KG1 (cell line): ENCODE measurements around the gene FAM217A.
"Not testable (repeated sequence)": the region's sequence is repeated elsewhere in the genome, so short reads cannot be mapped to it uniquely, and the experiment has no call there.

Experiments used
- DNase-seq: peaks from one replicate; lab custom pipeline; 2025; lab: John Stamatoyannopoulos, UW

Gene FAM217A, protein sequence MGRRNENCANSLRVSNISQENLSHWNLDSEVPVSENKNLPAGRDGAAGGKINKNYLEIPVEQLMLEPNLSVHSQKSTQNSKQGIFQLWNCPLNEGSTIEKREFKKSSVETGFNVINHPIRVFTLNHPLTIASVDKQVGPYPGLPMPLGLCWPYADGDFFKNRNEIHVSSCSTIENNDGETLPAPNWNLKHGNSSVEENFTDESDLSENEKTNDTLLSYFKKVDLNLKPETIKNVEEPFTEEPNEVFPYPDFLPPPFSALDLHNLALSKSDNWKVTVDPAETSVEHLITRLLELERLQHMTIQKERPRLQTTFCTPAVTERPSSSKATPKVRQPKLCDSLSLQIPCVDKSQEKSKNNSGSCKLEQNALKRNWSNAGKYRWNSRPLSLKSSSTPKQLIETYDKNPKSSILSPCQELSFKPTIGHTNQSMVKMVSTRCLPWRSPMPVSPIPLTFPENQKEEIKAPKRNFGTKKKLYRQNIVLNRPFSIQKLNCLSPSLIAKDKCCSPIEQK

DNA sequence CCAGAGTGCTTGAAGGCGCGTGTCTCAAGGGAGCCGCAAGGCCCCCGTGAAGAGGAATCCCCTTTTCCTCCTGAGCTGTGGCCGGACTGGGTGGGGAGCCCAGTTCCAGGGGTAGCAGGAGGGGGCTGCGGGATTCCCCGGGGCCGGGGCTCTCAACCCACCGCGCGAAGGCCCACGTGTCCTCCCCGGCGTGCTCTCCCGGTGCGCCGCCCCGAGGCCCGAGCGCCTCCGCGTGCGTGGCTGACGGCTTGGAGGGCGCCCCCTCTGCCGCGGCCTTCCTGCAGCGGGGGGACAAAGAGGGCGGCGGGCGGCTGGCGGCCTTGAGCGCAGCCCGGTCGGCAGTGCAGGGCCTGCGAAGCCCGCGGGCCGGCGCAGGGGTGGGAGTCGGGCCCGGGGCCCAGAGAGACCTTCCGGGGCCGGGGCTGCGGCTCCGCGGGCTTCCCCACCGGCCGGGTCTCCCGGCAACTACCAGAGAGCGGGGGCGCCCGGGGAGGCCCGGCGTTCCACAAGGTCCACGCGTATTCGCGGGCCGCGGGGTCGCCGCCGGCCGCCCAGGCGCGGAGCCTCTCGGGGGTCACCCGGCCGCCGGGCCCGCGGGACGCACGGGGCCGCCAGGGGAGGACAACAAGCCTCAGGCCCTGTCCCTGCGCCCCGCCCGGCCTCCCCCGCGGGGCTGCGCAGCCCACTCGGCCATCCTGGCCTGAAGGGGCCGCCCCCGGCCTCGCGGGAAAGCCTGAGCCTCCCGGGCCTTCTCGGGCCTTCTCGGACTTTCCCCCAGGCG is at the start of gene FAM217A:
Gene FAM217A, minus strand, starts transcription at position 447 of the 781 bp plus-strand sequence. CDS start 1,723 bp downstream, outside the sequence.
- DNase-seq, result no peak

DNA sequence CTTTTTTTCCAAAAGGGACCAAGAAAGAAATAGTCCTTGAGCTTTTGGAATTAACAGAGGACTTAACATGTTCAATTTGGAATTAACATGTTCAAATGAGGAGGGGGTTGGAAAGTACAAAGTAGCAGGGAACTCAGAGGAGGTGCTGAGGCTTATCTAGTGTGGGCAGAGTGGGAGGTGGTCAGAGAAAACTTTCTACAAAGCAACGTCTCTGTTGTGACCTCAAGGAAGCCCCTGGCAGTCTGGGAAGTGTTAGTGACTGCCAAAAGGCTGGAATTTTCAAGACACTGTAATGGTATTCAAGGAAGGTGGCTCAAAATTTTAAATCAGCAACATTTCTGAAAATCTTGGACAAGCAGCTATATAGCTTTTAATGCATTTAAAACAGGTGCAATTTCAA is 49.1 kb upstream of the FAM217A start:
- no peak for DNase-seq

DNA sequence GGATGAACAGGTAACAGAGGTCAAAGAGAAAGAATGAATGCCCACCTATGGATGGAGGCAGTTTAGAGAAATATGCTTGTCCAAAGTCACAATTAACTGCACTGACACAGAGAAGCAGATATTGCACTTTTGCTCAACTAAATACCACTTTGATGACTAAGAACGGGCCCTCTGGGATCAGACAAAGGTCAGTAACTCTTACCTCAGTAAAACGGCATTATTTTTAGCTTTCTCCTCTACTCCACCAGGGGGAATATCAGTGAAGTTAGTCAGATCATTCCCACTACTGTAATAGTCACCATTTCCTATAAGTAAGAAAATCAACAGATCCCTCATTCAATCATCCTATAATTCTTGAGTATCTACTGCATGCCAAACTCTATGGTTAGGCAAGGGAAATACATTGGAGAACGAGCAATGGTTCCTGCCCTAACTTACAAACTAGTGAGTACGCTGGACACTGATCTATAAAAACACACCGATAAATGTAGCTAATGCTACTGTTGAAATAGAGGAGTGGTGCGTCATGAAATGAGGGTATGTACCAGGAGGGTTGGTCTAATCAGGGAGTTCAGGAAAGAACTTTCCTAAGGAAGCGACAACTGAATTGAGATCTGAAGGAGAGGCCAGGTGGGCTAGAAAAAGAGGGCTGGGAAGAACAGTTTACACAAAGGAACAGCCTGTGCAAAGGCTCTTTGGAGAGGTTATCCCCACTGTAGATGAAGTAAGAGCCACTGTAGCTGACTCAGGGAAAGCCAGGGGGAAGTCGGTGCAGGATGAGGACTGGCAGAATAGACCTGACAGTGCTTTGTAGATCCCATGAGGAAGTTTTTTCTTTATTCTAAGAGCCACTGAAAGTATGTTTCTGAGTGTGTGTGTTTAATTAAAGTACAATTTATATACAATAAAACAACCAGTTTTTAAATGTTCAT is 47.3 kb upstream of the FAM217A start:
- no peak for DNase-seq

DNA sequence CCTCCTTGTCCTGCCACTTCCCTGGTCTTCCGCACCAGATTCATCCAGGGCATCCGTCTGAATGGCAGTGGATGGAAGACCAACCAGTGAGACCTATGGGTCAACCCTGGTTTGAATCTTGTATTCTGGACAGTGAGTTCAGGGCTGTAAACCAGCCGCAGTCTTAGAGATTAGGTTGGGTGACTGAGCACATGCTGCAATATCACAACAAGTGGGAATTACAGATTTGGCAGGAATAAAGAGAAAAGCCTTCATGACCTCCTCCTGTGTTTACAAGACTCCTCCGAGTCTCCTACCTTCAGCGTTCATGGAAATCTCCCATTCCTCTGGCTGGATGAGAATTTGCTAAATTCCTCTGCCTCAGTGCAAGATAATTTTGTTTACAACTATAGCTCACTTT is 46.6 kb upstream of the FAM217A start:
- no peak for DNase-seq

DNA sequence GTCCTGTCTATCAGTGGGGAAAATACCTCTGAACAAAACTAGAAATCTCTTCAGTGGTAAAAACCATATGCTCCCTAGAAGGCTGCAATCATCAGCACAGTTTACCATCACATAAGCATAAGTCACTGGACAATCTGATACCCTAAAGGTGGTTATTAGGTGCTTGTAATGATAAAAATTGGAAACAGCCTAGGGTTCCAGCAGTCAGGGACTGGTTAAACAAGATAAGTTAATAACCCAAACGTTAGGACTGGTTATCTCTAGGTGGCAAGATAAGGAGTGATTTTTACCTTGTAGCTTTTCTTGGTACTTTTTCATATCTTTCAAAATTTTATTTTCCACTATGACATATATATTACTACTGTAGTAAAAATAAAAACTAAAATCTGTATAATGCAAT is 45.4 kb upstream of the FAM217A start:
- no peak for DNase-seq

DNA sequence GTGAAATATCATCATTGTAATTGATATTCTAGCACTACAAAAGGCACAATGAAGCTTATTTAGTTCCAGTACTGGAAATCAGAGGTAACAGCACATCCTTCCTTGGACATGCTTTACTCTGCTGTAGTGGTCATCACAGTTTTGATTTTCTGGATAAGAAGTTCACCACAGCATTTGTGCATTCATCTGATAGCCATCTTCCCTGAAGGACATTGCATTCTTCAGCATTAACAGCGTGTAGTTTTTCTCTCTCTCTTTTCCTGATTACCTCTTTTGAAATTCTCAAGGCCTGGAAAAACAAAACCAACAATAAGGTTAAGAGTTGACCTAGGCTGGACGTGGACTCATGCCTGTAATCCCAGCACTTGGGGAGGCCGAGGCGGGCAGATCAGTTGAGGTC is 36.8 kb upstream of the FAM217A start:
- DNase-seq, result no peak

DNA sequence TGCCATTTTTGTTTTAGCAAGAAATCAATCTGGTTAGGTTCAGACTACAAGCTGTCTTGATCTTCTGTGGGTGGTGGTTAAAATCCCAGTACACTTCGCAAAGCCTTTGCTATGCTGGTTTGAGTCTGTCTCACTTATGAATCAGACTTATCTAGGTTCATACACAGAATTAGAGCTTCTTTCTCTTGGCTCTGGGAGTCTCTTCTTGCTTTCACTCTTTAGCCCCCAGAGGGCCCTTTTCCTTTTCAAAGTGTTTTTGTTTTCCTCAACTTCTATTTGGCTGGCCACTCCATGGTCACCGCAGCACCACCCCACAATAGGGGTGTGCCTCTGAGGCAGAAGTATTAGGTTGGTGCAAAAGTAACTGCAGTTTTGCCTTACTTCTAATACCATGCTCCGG is 35.2 kb upstream of the FAM217A start:
- DNase-seq, result no peak

DNA sequence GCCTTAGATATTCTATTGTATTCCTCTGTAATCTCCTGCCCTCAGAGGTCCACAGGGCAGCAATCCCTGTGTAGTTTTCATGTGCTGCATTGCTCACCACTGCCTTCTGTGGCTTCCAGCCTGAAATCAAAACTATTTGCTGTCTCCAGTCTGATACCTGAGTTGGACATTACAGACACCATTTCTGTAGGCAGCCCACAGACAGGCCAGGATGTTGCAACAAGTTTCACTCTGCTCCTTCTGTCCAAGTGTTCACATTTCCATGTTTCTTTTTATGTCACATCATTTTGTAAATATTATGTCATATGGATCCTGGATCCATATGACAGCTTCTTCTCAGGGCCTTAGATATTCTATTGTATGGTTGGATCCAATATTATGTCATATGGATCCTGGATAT is 34.7 kb upstream of the FAM217A start:
- DNase-seq, result no peak

DNA sequence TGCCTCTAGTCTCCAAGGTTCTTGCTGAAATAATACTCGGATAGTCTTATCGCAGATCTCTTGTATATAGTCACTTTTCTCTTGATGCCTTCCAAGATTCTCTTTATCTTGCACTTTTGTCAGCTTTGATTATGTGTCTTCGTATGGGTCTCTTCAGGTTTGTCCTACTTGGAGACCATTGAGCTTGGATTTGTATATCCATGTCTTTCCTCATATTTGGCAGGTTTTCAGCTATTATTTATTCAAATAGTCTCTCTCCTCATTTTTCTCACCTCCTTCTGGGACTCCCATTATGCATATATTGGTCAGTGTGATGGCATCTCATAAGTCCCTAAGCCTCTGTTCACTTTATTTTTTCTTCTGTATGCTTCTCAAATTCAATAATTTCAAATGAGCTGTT is 33.4 kb upstream of the FAM217A start:
- DNase-seq, result no peak

DNA sequence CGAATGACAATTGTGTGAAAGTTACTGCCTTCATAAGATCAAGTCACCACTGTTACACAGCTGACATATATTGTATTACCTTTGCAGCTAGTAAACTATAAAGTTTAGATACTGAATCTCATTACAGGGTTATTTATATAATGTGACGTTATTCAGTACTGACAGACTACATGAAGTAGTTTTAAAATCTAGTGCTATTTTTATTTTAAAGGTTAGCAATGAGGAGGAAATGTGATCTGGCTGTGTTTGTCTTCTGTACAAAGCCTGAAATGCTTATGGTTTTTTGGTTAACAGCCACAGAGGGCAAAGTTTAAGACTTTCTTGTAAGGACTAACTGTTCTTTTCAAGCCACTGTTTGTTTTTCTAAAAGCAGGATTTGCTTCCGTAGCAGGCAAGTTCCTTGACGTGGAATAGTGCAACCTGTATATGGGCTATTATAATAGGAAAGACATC is 30.5 kb upstream of the FAM217A start:
- not testable (repeated sequence) for DNase-seq

DNA sequence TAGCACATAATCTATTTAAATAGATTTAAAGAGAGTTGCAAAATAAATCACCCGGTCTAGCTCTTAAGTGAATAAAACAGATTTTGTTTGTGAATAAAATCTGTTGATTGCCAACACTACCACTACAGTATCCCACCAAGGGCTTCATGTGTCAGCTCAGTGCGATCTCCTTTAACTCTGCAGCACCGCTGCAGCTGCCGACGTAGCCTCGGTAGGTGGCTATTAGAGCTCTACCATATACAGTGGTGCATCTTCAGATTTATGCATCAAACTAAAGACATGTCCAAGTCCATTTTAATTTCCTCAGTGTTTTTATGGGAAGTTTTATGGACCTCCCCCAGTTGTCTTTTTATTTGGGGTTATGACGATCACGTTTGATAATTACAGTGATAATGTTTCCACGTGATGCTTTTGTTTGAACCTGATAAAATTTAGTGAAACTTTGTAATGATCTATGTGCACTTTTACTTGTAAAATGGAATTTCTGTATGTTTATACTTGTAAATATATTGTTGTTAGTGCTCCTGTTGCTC is 29.7 kb upstream of the FAM217A start:
- DNase-seq, result no peak

DNA sequence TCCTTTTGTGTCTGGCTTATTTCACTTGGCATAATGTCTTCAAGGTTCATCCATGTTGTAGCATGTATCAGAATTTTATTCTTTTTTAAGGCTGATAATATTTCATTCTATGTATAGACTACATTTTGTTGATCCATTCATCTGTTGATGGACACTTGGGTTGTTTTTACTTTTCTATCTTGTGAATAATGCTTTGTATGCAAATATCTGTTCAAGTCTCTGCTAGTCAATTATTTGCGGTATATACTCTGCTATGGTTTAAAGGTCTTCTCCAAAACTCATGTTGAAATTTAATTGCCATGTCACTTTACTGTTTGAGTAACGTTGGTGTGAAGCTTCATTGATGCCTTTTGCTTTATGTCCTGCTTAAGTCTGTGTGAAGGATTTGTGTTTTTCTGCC is 28.9 kb upstream of the FAM217A start:
- no peak for DNase-seq

DNA sequence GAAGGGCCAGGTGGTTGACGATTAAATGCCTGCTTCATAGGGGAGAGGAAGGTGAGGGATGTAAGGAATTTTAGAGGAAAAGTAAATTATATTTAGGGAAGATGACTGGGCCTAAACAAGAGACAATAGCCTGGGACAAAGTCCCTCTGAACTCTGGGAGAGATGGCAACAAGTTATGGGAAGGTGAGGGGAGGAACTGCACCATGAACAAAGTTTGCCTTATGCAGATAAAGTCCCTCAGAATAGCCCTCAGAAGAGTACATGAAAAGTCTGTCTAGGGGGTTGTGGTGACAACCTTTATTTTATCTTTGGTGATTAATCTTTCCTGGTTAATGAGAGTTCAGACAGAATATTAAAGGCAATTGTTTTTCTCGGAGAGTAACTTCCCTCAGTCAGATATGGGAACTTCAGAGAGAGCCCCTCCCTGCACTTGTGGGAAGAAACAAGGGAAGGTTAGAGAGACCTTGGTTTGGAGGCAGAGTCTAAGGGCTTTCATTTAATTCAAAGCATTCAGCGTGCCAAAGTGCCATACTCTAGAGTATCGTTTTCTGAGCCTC is 27.1 kb upstream of the FAM217A start:
- DNase-seq, result no peak

DNA sequence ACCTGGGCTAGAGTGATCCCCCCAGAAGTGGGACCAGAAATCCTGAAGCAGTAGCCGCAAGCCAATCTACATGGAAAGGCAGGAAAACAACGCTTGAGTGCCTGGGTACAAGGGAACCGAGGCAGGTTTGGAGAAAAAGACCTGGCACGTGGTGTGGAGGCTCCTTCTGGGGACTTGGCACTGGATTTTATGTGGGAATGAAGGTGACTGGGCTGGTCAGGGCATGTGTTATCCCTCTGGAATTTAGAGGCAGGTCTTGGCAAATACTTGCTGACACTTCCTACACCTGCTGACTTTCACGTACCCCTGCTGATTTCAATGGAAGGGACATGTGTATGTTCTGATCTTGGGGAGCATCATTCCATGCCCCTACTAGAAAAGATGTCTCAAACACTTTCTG is 25.0 kb upstream of the FAM217A start:
- DNase-seq, result no peak

DNA sequence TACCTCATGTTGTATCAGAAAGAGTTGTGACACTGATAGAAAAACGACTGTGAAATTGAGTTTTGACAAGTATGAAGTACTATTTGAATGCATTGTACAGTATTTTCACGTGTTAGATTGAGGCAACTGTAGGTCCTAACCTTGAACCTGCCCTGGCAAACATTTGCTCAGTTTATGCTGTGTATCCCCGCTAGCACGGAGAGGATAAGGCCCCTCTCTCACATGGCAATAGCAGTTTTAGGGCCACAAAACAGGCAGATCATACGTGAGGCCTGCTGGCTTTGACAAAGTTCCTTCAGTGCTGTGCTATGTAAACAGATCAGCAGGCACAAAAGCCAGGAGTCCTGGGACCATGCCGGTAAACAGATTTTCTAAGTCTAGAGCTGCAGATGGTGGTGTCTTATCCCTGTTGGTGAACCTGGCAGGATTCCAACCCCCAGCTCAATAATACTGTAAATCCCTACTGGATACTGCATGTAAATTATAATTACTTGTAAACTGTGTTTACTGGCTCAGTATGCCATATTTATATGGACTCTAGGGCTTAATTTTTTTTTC is 23.8 kb upstream of the FAM217A start:
- no peak for DNase-seq

DNA sequence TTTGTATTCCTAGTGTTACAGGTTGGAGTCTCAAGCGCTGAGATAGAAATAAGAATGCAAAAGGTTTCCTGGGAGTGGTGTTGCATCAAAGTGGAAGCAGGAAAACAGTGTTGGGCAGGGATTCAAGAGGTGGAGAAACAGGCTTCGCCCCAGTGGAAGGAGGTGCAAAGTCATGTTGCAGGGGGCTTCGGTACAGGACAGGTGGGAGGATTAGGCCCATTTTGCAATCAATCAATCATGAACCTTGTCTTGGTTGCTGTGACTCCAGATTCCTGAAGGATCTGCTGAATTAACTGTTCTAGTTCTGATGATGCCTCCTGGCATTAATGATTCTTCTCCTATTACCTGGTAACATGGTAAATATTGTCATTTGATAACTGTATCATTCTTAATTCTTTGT is 22.4 kb upstream of the FAM217A start:
- DNase-seq, result no peak

DNA sequence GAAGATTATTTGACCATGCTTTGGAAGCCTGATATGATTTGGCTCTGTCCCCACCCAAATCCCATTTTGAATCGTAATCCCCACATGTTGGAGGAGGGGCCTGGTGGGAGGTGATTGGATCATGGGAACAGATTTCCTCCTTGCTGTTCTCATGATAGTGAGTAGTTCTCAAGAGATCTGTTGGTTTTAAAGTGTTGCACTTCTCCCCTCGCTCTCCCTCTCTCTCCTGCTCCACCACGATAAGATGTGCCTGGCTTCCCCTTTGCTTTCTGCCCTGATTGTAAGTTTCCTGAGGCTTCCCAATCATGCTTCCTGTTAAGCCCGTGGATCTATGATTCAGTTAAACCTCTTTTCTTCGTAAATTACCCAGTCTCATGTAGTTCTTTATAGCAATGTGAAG is 21.7 kb upstream of the FAM217A start:
- no peak for DNase-seq

DNA sequence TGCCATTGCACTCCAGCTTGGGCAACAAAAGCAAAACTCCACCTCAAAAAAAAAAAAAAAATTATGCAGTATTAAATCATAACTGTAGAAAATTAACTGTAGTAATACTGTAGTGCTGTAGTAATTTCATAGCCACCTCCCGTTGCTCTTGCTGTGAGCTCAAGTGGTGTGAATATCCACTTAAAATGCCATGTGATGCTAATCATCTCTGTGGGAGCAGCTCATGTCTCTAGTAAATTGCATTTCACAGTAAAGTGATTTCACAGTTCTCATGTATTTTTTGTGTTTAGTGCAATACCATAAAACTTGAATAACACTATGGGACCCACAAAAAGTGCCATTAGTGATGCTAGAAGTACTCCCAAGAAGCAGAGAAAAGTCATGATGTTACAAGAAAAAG is 14.4 kb upstream of the FAM217A start:
- DNase-seq, result no peak

DNA sequence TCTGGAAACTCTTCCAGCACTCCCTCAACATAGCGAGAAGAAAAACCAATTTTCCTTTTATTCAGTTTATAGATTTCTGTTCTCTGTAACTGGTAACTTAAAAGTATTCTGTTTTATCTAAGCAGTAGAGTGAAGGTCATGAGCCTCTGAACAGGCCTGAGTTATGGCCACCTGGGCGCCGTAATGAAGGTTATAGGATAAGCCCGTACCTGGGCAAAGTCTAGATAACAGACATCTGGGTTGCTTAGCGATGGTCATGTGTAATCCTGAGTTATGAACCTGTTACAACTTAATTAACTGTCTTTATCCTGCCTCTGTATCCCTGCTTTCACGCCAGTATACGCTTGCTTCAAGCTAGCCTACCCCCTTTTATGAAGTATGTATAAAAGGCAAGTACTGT is 13.0 kb upstream of the FAM217A start:
- no peak for DNase-seq

DNA sequence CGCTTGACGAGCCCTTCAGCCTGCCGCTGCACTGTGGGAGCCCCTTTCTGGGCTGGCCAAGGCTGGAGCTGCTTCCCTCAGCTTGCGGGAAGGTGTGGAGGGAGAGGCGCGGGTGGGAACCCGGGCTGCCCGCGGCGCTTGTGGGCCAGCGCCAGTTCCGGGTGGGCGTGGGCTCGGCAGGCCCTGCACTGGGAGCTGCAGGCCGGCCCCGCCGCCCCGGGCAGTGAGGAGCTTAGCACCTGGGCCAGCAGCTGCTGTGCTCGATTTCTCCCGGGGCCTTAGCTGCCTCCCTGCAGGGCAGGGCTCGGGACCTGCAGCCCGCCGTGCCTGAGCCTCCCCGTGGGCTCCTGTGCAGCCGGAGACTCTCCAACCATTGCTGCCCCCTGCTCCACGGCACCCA is 11.1 kb upstream of the FAM217A start:
- DNase-seq, result not testable (repeated sequence)

DNA sequence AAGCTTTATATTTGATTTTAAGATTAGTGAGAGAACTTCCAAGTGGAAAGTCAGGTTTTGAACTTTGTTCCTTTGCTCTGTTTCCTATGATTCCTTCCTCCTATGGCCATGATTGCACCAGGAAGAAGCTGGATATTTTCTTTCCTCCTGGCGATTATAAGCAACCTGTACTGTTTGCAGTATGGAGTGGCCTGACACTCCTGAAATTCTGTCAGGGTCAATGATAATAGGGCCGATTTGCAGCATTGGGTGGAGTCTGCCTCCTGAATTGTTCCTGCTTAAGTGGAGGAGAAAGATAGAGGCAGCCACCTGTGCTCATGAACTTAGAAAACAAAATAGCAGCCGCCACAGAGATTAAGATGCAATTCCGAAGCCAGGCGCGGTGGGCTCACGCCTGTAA is 9.8 kb upstream of the FAM217A start:
- DNase-seq, result no peak
